Activated CD8-positive, alpha-beta memory T cell treated with anti-CD3 and anti-CD28 coated beads, Interleukin-2, amount 50 U/mL, for 1 hour (primary cell): ENCODE data around the gene MSMB.
"Not testable (repeated sequence)": the region's sequence is repeated elsewhere in the genome, so short reads cannot be mapped to it uniquely, and the experiment has no call there.

Experiments used
- DNase-seq: peaks from one replicate; pipeline ENCODE4 v3.0.0-alpha.2; 2020; ENCODE audit errors: extremely low read depth

The MSMB gene

GRCh38 chr10:46069771-46070463 lies 23.8 kb upstream of the MSMB start:
- DNase-seq, result no peak

- no peak for DNase-seq
Measured at GRCh38 chr10:46068905-46069304, 22.8 kb upstream of the MSMB start.

- no peak for DNase-seq
Measured at GRCh38 chr10:46068117-46068516, 22.0 kb upstream of the MSMB start.

GRCh38 chr10:46064269-46064817 lies 18.3 kb upstream of the MSMB start:
- no peak for DNase-seq

- DNase-seq, result no peak
Measured at GRCh38 chr10:46062723-46063428, 16.8 kb upstream of the MSMB start.

GRCh38 chr10:46060706-46061105 lies 14.6 kb upstream of the MSMB start:
- DNase-seq, result no peak

- not testable (repeated sequence) for DNase-seq
Measured at GRCh38 chr10:46057927-46058326, 11.9 kb upstream of the MSMB start.

- DNase-seq, result no peak
Measured at GRCh38 chr10:46057038-46057437, 11.0 kb upstream of the MSMB start.

GRCh38 chr10:46055771-46056170 lies 9.7 kb upstream of the MSMB start:
- DNase-seq, result no peak

- no peak for DNase-seq
Measured at GRCh38 chr10:46053534-46054434, 7.7 kb upstream of the MSMB start.

GRCh38 chr10:46052791-46053375 lies 6.8 kb upstream of the MSMB start:
- no peak for DNase-seq

- no peak for DNase-seq
Measured at GRCh38 chr10:46052057-46052790, 6.2 kb upstream of the MSMB start.

GRCh38 chr10:46050941-46051623 lies 5.0 kb upstream of the MSMB start:
- no peak for DNase-seq

- not testable (repeated sequence) for DNase-seq
Measured at GRCh38 chr10:46049497-46049831, 3.4 kb upstream of the MSMB start.

- DNase-seq, result no peak
Measured at GRCh38 chr10:46048152-46048551, 2.1 kb upstream of the MSMB start.

- DNase-seq, result no peak
Measured at GRCh38 chr10:46042527-46042926, 3.5 kb downstream of the MSMB start.

GRCh38 chr10:46040004-46040403 lies 6.1 kb downstream of the MSMB start:
- no peak for DNase-seq

GRCh38 chr10:46037107-46037825 lies 8.8 kb downstream of the MSMB start:
- no peak for DNase-seq

GRCh38 chr10:46035923-46036849 lies 9.9 kb downstream of the MSMB start:
- no peak for DNase-seq
